GM12801 (cell line): Measurements from ENCODE around the gene KCNK18.

Experiments used
- CTCF ChIP-seq: IDR thresholded peaks from one replicate; pipeline ENCODE4 v1.5.1; 2011; ENCODE audit warnings: control low read depth; ENCODE audit not compliant: insufficient read length; ENCODE audit errors: extremely low read depth

Gene KCNK18

GRCh38 chr10:117223693-117224430 is 26.6 kb downstream of the KCNK18 start:
- no peak for TF ChIP-seq CTCF

- no peak for TF ChIP-seq CTCF
Observed at GRCh38 chr10:117224881-117225280, 27.6 kb downstream of the KCNK18 start.

GRCh38 chr10:117226813-117227451 is 29.6 kb downstream of the KCNK18 start:
- TF ChIP-seq CTCF: no peak

- TF ChIP-seq CTCF: no peak
Observed at GRCh38 chr10:117228210-117228609, 30.9 kb downstream of the KCNK18 start.

- TF ChIP-seq CTCF: no peak
Observed at GRCh38 chr10:117237401-117237991, 40.2 kb downstream of the KCNK18 start.

- no peak for TF ChIP-seq CTCF
Observed at GRCh38 chr10:117239051-117239450, 41.8 kb downstream of the KCNK18 start.

GRCh38 chr10:117239721-117240620 is 42.7 kb downstream of the KCNK18 start:
- TF ChIP-seq CTCF: no peak
